Cardiac fibroblast (primary cell): ENCODE measurements around the gene KEL.

Experiments
- DNase-seq, 2 donors: peaks; one replicate each; pipeline versions ENCODE4 v3.0.0 to v3.0.0-alpha.2; 2010; ENCODE audit warnings: low read depth in 2 of 2
- H3K4me3 ChIP-seq, 2 donors: replicated peaks in 1 of 2; 1 replicate in 1 of 2; 2 replicates in 1 of 2; pipeline ENCODE4 v1.5.1; 2011; ENCODE audit warnings: low read depth in 2 of 2, low read length in 2 of 2, mild to moderate bottlenecking in 2 of 2, moderate library complexity in 1 of 2
- CTCF ChIP-seq: IDR thresholded peaks from one replicate; pipeline ENCODE4 v1.5.1; 2011; ENCODE audit warnings: low read depth, mild to moderate bottlenecking, low read length, inconsistent platforms

KEL gene

GRCh38 chr7:142974626-142975025 is 12.5 kb upstream of the KEL start:
- no peak overlapping the region for H3K4me3 ChIP-seq
- TF ChIP-seq CTCF, result no peak
- DNase-seq, result no peak

DNA sequence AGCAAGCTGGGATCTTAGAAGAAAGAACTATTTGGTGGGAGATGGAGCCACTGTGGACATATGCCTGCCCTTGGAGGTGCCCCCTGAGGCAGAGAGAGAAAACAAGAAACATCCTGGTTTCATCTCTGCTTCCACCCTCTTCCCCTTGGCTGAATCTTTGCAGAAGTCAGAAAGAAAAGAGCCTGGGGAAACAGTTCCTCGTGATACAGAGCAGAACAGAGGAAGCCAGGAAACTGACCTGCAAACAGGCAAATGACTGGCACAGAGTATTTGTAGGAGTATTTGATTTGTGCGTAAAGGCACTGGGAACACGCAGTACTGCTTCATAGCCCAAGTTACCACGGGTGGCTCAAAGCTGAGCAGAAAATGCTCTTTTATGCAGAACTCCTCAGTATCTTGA is 7.0 kb upstream of the KEL start:
- DNase-seq, result no peak
- no peak for TF ChIP-seq CTCF
- H3K4me3 ChIP-seq, result no peak overlapping the region

DNA sequence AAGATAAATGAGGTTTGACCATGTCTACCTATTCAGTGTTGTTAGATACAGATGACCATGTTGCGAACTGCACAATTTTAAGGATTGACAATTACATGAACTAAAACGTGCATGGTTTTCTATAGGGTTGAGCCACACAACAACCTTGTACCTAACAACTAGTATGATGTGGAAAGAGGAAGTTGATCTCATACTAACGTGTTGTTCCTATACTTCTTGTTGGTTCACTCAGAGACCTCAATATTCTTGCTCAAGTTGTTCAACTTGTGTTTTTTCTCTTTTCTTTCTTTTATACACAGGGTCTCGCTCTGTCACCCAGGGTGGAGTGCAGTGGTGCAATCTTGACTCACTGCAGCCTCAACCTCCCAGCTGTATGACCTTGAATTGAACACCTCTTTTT is 6.1 kb upstream of the KEL start:
- no peak for TF ChIP-seq CTCF
- no peak overlapping the region for H3K4me3 ChIP-seq
- no peak for DNase-seq

- TF ChIP-seq CTCF, result no peak
- no peak for DNase-seq
- H3K4me3 ChIP-seq, result no peak overlapping the region
Measured at GRCh38 chr7:142964502-142965246, 2.5 kb upstream of the KEL start.

- no peak overlapping the region for H3K4me3 ChIP-seq
- TF ChIP-seq CTCF, result no peak
- no peak for DNase-seq
Measured at GRCh38 chr7:142963993-142964392, 1.8 kb upstream of the KEL start.

- H3K4me3 ChIP-seq, result no peak overlapping the region
- no peak for DNase-seq
- TF ChIP-seq CTCF, result no peak
Measured at GRCh38 chr7:142962991-142963390, 828 bp upstream of the KEL start.

GRCh38 chr7:142961595-142961972 is 579 bp downstream of the KEL start:
- no peak for TF ChIP-seq CTCF
- H3K4me3 ChIP-seq, result no peak overlapping the region
- DNase-seq, result no peak
